Spinal cord (tissue), 10 donors: ENCODE data around the gene USP9X. TPM values are rescaled to one million over a fixed set of nuclear protein-coding genes. Genes with fewer than 3 reads are reported as not detected.
"Not testable (repeated sequence)": the region's sequence is repeated elsewhere in the genome, so short reads cannot be mapped to it uniquely, and the experiment has no call there.

Source experiments
- DNase-seq, 6 donors: peaks; one replicate each; pipeline versions ENCODE4 v3.0.0 to v3.0.0-alpha.2; 2013 to 2015; ENCODE audit warnings: low spot score in 6 of 6, low read depth in 4 of 6
- H3K27ac ChIP-seq: one replicate; pipeline ENCODE4 v1.5.1; 2013; ENCODE audit warnings: low read depth, low read length, control low read depth
- H3K27me3 ChIP-seq: one replicate; pipeline ENCODE4 v1.6.1; 2013; ENCODE audit warnings: low read length; ENCODE audit not compliant: control insufficient read depth, insufficient read depth
- H3K36me3 ChIP-seq: one replicate; pipeline ENCODE4 v1.6.1; 2013; ENCODE audit warnings: low read length; ENCODE audit not compliant: control insufficient read depth, insufficient read depth
- H3K4me1 ChIP-seq: one replicate; pipeline ENCODE4 v1.6.1; 2013; ENCODE audit warnings: low read length; ENCODE audit not compliant: control insufficient read depth, insufficient read depth
- H3K4me3 ChIP-seq: one replicate; pipeline ENCODE4 v1.5.1; 2013; ENCODE audit warnings: low read depth, low read length, control low read depth
- H3K9me3 ChIP-seq: one replicate; pipeline ENCODE4 v1.6.1; 2013; ENCODE audit warnings: low read length; ENCODE audit not compliant: control insufficient read depth, insufficient read depth
- WGBS: methylation state at CpG from one replicate; pipeline ENCODE4 v1.1.5; 2013; ENCODE audit warnings: missing lambda C conversion rate; ENCODE audit not compliant: insufficient coverage; 5-methylcytosine and 5-hydroxymethylcytosine counted together
- polyA plus RNA-seq, 2 donors: library from polyadenylated mRNA; unstranded; fragments of 120-200 nt; gene quantifications; one replicate each; pipeline ENCODE4 v1.2.1, GENCODE V29; 2013; ENCODE audit not compliant: insufficient read length in 2 of 2
- total RNA-seq, 2 donors: library from RNA; depleted of rRNA in 1 of 2; stranded (reverse); fragments of 120-200 nt in 1 of 2; fragments of >200 nt in 1 of 2; gene quantifications; one replicate each; pipeline versions ENCODE4 v1.2.3 to v1.2.4, GENCODE V29; 2013 to 2014
- donor health status: healthy.

USP9X gene
- total and polyA plus RNA-seq, 4 donors: 41.2 to 202 (median 66.5) TPM

GRCh38 chrX:41110801-41111625 lies 25.8 kb downstream of the USP9X start:
- no peak overlapping the region for H3K4me3 ChIP-seq
- H3K27me3 ChIP-seq: peaks cover 11% of the 10 kb centered on the region
- WGBS: 69% methylated on average over 5 of the region's 7 CpGs
- H3K9me3 ChIP-seq: peaks cover 1% of the 10 kb centered on the region
- H3K4me1 ChIP-seq: no peaks in the 10 kb centered on the region
- H3K27ac ChIP-seq: no peak overlapping the region
- H3K36me3 ChIP-seq: no peaks in the 10 kb centered on the region
- DNase-seq: no peak

GRCh38 chrX:41115104-41115425 lies 29.8 kb downstream of the USP9X start:
- not testable (repeated sequence) for H3K9me3 ChIP-seq, H3K27ac ChIP-seq, H3K4me1 ChIP-seq, H3K36me3 ChIP-seq, H3K4me3 ChIP-seq
- peaks cover 13% of the 10 kb centered on the region for H3K27me3 ChIP-seq
- 8% methylated on average over 3 of the region's 4 CpGs for WGBS
- peak in 4 of 6 donors; percentile 4 to 56 (median 35) for DNase-seq

DNA sequence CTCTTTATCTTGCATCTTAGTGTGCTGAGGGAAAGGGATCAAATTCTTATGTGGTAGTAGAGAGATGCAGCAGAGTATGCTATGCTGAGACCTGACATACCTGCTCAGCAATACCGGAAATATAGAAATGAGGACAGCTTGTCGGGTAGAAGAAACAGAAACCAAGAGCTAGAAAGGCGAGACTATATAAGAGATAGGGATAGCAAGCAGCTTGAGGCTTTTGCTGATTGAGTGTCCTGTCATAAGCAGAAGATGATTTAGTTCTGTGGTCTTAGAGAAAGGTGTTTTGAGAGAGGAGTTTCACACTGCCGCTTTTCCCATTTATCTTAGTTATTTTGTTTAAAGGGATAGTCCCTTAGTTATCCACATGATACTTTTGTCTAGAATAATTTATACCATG lies 31.7 kb downstream of the USP9X start:
- 94% methylated on average over 2 of the region's 4 CpGs for WGBS
- H3K9me3 ChIP-seq: no peaks in the 10 kb centered on the region
- no peak for DNase-seq
- no peaks in the 10 kb centered on the region for H3K4me1 ChIP-seq
- no peaks in the 10 kb centered on the region for H3K36me3 ChIP-seq
- H3K27me3 ChIP-seq: peaks cover 9% of the 10 kb centered on the region
- no peak overlapping the region for H3K27ac ChIP-seq
- H3K4me3 ChIP-seq: no peak overlapping the region

DNA sequence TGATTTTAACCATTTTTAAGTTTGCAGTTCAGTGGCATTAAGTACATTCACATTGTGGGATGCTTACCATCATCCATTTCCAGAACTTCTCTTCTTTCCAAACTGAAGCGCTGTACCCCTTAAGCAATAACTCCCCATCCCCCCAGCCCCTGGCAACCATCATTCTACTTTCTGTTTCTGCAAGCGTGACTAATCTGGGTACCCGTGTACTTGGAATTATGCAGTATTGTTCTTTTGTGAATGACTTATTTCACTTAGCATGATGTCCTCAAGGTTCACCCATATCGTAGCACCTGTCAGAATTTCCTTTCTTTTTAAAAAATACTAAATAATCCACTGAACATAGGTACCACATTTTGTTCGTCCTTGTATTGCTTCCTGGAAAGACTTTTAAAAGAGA lies 32.9 kb downstream of the USP9X start:
- Histone ChIP-seq H3K27me3 (peaks cover 12% of the 10 kb centered on the region), H3K4me3 (no peak overlapping the region), H3K36me3 (no peaks in the 10 kb centered on the region), H3K9me3 (peaks cover 2% of the 10 kb centered on the region), H3K27ac (no peak overlapping the region), H3K4me1 (no peaks in the 10 kb centered on the region)
- DNase-seq: no peak
- WGBS: no CpG with 5 or more reads among the region's 5 CpGs

DNA sequence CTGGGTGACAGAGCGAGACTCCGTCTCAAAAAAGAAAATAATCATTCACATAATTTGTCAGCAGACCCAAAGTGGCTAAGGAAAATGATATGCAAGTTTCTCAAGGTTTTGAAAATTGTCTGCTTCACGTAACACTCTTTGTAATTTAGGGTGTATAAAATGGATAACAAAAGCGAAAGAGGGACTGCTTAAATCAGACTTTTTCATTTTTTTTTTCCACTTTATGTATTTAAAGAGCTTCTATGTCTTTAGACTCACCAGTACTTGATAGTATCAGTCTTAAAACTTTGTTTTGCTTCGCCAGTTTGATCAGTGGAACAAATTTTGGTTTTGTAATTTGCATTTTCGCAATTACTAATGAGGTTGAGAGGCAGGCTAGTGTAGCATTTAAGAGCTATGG lies 34.6 kb downstream of the USP9X start:
- peaks cover 12% of the 10 kb centered on the region for H3K27me3 ChIP-seq
- WGBS: 92% methylated on average over 2 of the region's 6 CpGs
- peaks cover 7% of the 10 kb centered on the region for H3K36me3 ChIP-seq
- H3K27ac ChIP-seq: no peak overlapping the region
- no peak for DNase-seq
- H3K4me3 ChIP-seq: no peak overlapping the region
- peaks cover 2% of the 10 kb centered on the region for H3K9me3 ChIP-seq
- H3K4me1 ChIP-seq: no peaks in the 10 kb centered on the region

DNA sequence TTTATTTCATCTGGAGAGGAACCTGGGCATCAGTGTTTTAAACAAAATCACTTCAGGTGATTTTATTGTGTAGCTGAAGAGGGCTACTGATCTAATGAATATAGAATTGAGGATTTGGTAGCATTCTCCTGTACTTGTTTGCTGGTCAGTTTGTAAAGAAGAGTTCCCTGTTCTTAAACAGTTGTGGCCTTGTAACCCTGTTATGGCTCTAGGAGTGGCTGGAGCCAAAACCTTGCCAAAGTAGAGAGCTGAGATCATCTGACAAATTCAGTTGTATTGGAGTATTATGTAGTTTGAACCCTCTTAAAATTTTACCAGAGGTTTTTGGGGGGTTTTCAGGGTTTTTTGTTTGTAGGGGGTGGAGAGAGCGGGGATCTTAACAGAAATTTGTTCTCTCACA lies 36.5 kb downstream of the USP9X start:
- no peak for DNase-seq
- no peaks in the 10 kb centered on the region for H3K4me1 ChIP-seq
- peaks cover 12% of the 10 kb centered on the region for H3K27me3 ChIP-seq
- peaks cover 14% of the 10 kb centered on the region for H3K36me3 ChIP-seq
- no CpG with 5 or more reads among the region's 1 CpG for WGBS
- peaks cover 2% of the 10 kb centered on the region for H3K9me3 ChIP-seq
- H3K27ac ChIP-seq: no peak overlapping the region
- no peak overlapping the region for H3K4me3 ChIP-seq

GRCh38 chrX:41122664-41123257 lies 37.5 kb downstream of the USP9X start:
- DNase-seq: no peak
- H3K27ac ChIP-seq: no peak overlapping the region
- WGBS: 83% methylated on average over 1 of the region's 7 CpGs
- H3K27me3 ChIP-seq: peaks cover 12% of the 10 kb centered on the region
- H3K4me1 ChIP-seq: no peaks in the 10 kb centered on the region
- H3K36me3 ChIP-seq: peaks cover 14% of the 10 kb centered on the region
- no peak overlapping the region for H3K4me3 ChIP-seq
- peaks cover 2% of the 10 kb centered on the region for H3K9me3 ChIP-seq

- H3K4me1 ChIP-seq: no peaks in the 10 kb centered on the region
- H3K4me3 ChIP-seq: no peak overlapping the region
- no peak for DNase-seq
- no peaks in the 10 kb centered on the region for H3K27me3 ChIP-seq
- no peak overlapping the region for H3K27ac ChIP-seq
- H3K36me3 ChIP-seq: peaks cover 16% of the 10 kb centered on the region
- H3K9me3 ChIP-seq: peaks cover under 1% of the 10 kb centered on the region
- WGBS: no CpG with 5 or more reads among the region's 6 CpGs
Measured at GRCh38 chrX:41127477-41128192, 42.4 kb downstream of the USP9X start.

DNA sequence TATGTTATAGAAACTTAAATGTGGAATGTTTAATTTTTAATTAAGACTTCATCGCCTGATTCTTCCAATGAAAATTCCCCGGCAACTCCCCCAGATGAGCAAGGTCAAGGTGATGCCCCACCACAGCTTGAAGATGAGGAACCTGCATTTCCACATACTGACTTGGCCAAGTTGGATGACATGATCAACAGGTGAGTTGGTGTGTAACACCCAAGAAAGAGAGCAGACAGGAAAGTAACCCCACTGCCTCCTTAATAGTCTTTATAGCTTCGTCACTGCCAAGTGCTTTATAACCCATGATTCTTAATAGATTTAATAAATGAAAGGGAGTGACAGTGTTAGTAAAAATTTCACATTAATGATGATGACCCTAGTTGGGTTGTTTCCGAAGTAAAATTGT lies 43.7 kb downstream of the USP9X start:
- H3K27me3 ChIP-seq: no peaks in the 10 kb centered on the region
- no peaks in the 10 kb centered on the region for H3K4me1 ChIP-seq
- no peaks in the 10 kb centered on the region for H3K9me3 ChIP-seq
- 100% methylated on average over 1 of the region's 4 CpGs for WGBS
- DNase-seq: no peak
- no peak overlapping the region for H3K27ac ChIP-seq
- no peak overlapping the region for H3K4me3 ChIP-seq
- H3K36me3 ChIP-seq: peaks cover 11% of the 10 kb centered on the region
